Panc1 (cell line): ENCODE data around the gene KANK4.

ENCODE experiments used
- CTCF ChIP-seq: fragments of 450-650 bp; IDR thresholded peaks from 2 replicates; pipeline ENCODE4 v1.5.1; 2017; ENCODE audit warnings: mild to moderate bottlenecking
- TCF7L2 ChIP-seq: IDR thresholded peaks from 2 replicates; pipeline ENCODE4 v1.6.1; 2011; ENCODE audit warnings: mild to moderate bottlenecking, low read depth, low read length, inconsistent platforms

- TF ChIP-seq CTCF (no peak), TCF7L2 (no peak)
Measured at GRCh38 chr1:62352387-62352786, 33.2 kb upstream of the KANK4 start.
